Measurements from ENCODE around the gene ALPI.
"Not testable (repeated sequence)": the region's sequence is repeated elsewhere in the genome, so short reads cannot be mapped to it uniquely, and the experiment has no call there.

Gene ALPI

GRCh38 chr2:232440220-232441018 lies 15.5 kb upstream of the ALPI start:
- not testable (repeated sequence) for H3K4me3 ChIP-seq (ENCODE audit: low read length); H2AFZ ChIP-seq (ENCODE audit: low read depth, low read length); H3K4me1 ChIP-seq (ENCODE audit: insufficient read depth, low read length); H3K36me3 ChIP-seq (ENCODE audit: insufficient read depth, low read length); H3K9me3 ChIP-seq (ENCODE audit: low read length)
- peaks cover 14% of the 10 kb centered on the region for H3K27me3 ChIP-seq (ENCODE audit: insufficient read depth, low read length)

DNA sequence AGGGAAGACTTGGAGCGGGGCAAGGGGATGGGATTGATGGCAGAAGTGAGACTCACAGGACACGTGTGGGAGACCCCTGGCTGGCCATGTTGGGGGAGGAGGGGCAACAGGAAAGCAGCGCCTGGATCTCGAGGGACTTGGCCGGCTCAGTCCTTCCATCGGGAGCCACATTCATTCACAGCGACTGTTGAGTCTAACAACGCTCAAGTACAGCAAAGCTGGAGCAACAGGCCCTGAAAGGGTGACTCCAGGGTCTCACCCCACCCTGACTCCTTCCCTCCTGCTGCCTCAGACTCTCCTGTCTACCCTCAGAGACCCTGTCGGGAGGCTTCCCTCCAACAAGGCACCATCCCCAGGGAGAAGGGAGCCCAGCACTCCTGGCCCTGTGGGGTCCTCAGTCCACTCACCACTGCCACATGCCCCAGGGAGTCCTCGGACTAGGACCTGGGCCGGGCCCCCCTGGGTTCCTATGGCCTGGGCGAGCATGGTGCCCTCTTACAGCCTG lies 14.8 kb upstream of the ALPI start:
- Histone ChIP-seq H3K4me1 (ENCODE audit: insufficient read depth, low read length) (peaks cover 2% of the 10 kb centered on the region), H3K4me3 (ENCODE audit: low read length) (no peak overlapping the region), H3K9me3 (ENCODE audit: low read length) (no peaks in the 10 kb centered on the region), H2AFZ (ENCODE audit: low read depth, low read length) (no peak overlapping the region), H3K36me3 (ENCODE audit: insufficient read depth, low read length) (no peaks in the 10 kb centered on the region), H3K27me3 (ENCODE audit: insufficient read depth, low read length) (peaks cover 14% of the 10 kb centered on the region)

DNA sequence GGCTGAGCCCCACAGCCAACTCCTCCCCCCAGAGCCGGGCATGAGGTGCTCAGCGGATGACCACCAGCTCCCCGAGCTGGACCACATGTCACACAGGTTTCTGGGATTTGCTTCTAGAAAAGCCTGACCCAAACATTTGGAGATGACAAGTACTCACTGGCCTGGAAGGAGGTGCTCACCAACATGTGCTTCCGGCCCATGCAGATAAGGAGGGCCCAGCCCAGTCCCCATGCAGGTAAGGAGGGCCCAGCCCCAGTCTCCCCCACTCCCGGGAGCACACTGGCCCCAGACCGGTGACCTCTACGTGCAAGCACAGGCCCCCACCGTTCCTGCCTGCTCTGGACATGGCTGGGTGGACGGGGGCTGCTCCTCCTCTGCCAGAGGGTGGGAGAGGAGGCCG lies 14.0 kb upstream of the ALPI start:
- not testable (repeated sequence) for H3K9me3 ChIP-seq (ENCODE audit: low read length); H3K4me3 ChIP-seq (ENCODE audit: low read length); H2AFZ ChIP-seq (ENCODE audit: low read depth, low read length); H3K36me3 ChIP-seq (ENCODE audit: insufficient read depth, low read length); H3K4me1 ChIP-seq (ENCODE audit: insufficient read depth, low read length)
- H3K27me3 ChIP-seq (ENCODE audit: insufficient read depth, low read length), result peaks cover 14% of the 10 kb centered on the region

DNA sequence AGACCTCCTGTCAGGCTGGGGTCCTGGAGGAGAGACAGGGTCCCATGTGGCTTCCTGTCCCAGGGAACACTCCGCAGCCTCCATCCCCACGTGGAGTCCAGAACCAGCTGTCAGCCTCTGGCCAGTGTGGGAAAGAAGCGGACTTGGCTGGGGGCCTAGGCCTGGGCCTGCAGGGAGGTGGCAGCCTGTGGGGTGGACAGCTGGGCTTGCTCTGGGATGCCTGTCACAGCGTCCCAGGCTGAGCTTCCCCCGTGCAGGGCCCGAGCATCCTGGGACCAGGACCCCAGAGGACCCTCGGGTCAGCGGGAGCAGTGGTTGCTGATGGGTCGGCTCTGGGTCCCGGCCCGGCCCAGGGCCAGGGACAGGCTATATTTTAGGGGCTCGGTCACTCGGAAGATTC lies 13.5 kb upstream of the ALPI start:
- not testable (repeated sequence) for H3K4me3 ChIP-seq (ENCODE audit: low read length); H3K9me3 ChIP-seq (ENCODE audit: low read length); H2AFZ ChIP-seq (ENCODE audit: low read depth, low read length); H3K36me3 ChIP-seq (ENCODE audit: insufficient read depth, low read length)
- Histone ChIP-seq H3K4me1 (ENCODE audit: insufficient read depth, low read length) (peaks cover 13% of the 10 kb centered on the region), H3K27me3 (ENCODE audit: insufficient read depth, low read length) (peaks cover 16% of the 10 kb centered on the region)

- H2AFZ ChIP-seq (ENCODE audit: low read depth, low read length); H3K4me3 ChIP-seq (ENCODE audit: low read length); H3K9me3 ChIP-seq (ENCODE audit: low read length); H3K36me3 ChIP-seq (ENCODE audit: insufficient read depth, low read length): not testable (repeated sequence)
- H3K27me3 ChIP-seq (ENCODE audit: insufficient read depth, low read length), result peaks cover 15% of the 10 kb centered on the region
- peaks cover 19% of the 10 kb centered on the region for H3K4me1 ChIP-seq (ENCODE audit: insufficient read depth, low read length)
These were observed 12.9 kb upstream of the ALPI start for GRCh38 chr2:232443047-232443446.

GRCh38 chr2:232443669-232444408 lies 12.1 kb upstream of the ALPI start:
- not testable (repeated sequence) for H3K4me3 ChIP-seq (ENCODE audit: low read length)

GRCh38 chr2:232444409-232445148 lies 11.4 kb upstream of the ALPI start:
- no peaks in the 10 kb centered on the region for H3K36me3 ChIP-seq (ENCODE audit: insufficient read depth, low read length)
- H3K27me3 ChIP-seq (ENCODE audit: insufficient read depth, low read length), result peaks cover 12% of the 10 kb centered on the region
- no peaks in the 10 kb centered on the region for H3K9me3 ChIP-seq (ENCODE audit: low read length)
- H2AFZ ChIP-seq (ENCODE audit: low read depth, low read length), result no peak overlapping the region
- H3K4me1 ChIP-seq (ENCODE audit: insufficient read depth, low read length), result peaks cover 22% of the 10 kb centered on the region
- H3K4me3 ChIP-seq (ENCODE audit: low read length), result no peak overlapping the region

More at GRCh38 chr2:232443669-232444408, 12.1 kb upstream of the ALPI start:
- H3K27me3 ChIP-seq (ENCODE audit: insufficient read depth, low read length), result peaks cover 11% of the 10 kb centered on the region
- not testable (repeated sequence) for H3K36me3 ChIP-seq (ENCODE audit: insufficient read depth, low read length); H3K9me3 ChIP-seq (ENCODE audit: low read length); H2AFZ ChIP-seq (ENCODE audit: low read depth, low read length)
- H3K4me1 ChIP-seq (ENCODE audit: insufficient read depth, low read length), result peaks cover 22% of the 10 kb centered on the region

DNA sequence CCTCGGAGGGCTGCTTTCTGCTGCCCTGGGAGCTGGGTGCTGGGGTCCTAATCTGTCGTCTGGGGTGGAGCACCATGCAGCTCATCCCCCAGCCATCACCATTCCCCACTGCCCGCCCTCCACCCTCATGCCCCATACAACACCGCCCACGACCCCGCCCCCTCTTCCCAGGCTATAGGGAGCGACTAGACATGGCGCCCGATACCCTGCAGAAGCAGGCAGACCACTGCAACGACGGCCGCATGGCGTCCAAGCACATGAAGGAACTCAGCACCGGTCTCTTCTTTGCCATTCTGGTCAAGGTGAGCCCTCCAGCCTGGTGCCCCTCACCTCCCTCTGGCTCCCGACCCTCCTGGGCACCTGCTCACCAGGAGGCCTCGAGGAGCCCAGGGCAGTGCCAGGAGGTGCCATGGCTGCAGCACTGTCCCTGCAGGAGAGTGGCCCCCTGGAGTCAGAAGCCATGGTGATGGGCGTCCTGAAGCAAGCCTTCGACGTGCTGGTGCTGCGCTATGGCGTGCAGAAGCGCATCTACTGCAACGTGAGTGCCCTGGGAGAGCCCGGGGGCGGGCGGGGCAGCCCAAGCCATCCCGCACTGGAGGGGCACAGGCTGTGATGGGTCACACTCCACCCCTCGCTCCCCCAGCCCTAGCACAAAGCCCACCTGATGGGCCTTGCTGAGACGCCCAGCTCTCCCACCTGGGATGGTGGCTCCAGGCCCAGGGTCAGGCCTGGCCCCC lies 10.6 kb upstream of the ALPI start:
- H3K36me3 ChIP-seq (ENCODE audit: insufficient read depth, low read length); H3K4me3 ChIP-seq (ENCODE audit: low read length); H3K9me3 ChIP-seq (ENCODE audit: low read length); H2AFZ ChIP-seq (ENCODE audit: low read depth, low read length): not testable (repeated sequence)
- Histone ChIP-seq H3K4me1 (ENCODE audit: insufficient read depth, low read length) (peaks cover 20% of the 10 kb centered on the region), H3K27me3 (ENCODE audit: insufficient read depth, low read length) (peaks cover 19% of the 10 kb centered on the region)

GRCh38 chr2:232446266-232446777 lies 9.6 kb upstream of the ALPI start:
- Histone ChIP-seq H3K27me3 (ENCODE audit: insufficient read depth, low read length) (peaks cover 18% of the 10 kb centered on the region), H3K4me1 (ENCODE audit: insufficient read depth, low read length) (peaks cover 20% of the 10 kb centered on the region)
- not testable (repeated sequence) for H3K4me3 ChIP-seq (ENCODE audit: low read length); H2AFZ ChIP-seq (ENCODE audit: low read depth, low read length); H3K36me3 ChIP-seq (ENCODE audit: insufficient read depth, low read length); H3K9me3 ChIP-seq (ENCODE audit: low read length)

GRCh38 chr2:232447091-232447620 lies 8.8 kb upstream of the ALPI start:
- no peak overlapping the region for H2AFZ ChIP-seq (ENCODE audit: low read depth, low read length)
- peaks cover 12% of the 10 kb centered on the region for H3K27me3 ChIP-seq (ENCODE audit: insufficient read depth, low read length)
- H3K9me3 ChIP-seq (ENCODE audit: low read length), result no peaks in the 10 kb centered on the region
- peaks cover 20% of the 10 kb centered on the region for H3K4me1 ChIP-seq (ENCODE audit: insufficient read depth, low read length)
- H3K36me3 ChIP-seq (ENCODE audit: insufficient read depth, low read length), result no peaks in the 10 kb centered on the region
- no peak overlapping the region for H3K4me3 ChIP-seq (ENCODE audit: low read length)

DNA sequence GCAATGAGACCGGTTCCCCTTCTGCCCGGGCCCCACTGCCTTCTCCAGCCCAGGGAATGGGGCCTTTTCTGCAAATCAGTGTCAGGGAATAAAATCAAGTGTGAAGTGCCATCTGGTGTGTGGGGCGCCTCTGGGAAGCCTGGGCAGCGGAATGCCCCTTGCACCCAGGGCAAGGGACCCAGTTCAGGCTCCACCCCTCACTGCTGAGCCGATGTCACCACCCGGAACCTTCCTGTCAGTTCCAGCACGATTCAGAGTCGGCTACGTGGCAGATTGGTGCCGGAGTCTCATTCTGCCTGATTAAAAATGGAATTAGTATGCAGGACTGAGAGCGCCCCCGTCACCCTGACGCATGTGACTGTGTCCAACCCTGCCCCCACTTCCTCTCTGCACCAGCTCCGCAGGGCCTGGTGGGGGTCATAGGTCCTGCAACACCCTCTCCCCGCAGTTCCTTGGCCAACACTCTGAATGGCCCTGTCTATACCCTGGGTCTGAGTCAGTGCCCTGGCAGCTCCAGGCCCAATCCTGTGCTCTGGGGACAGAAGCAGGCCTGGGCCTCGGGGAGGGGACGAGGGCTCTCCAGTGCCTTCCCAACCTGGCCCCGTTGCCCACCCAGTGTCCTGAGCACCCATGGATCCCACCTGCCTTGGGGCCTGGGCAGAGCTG lies 8.2 kb upstream of the ALPI start:
- peaks cover 20% of the 10 kb centered on the region for H3K4me1 ChIP-seq (ENCODE audit: insufficient read depth, low read length)
- H3K27me3 ChIP-seq (ENCODE audit: insufficient read depth, low read length), result peaks cover 12% of the 10 kb centered on the region
- peak overlapping the region; percentile 20 for H3K4me3 ChIP-seq (ENCODE audit: low read length)
- H3K9me3 ChIP-seq (ENCODE audit: low read length), result no peaks in the 10 kb centered on the region
- peak overlapping the region; percentile 31 for H2AFZ ChIP-seq (ENCODE audit: low read depth, low read length)
- H3K36me3 ChIP-seq (ENCODE audit: insufficient read depth, low read length), result no peaks in the 10 kb centered on the region

- H2AFZ ChIP-seq (ENCODE audit: low read depth, low read length), result peak overlapping the region; percentile 31
- peaks cover 20% of the 10 kb centered on the region for H3K4me1 ChIP-seq (ENCODE audit: insufficient read depth, low read length)
- peak overlapping the region; percentile 20 for H3K4me3 ChIP-seq (ENCODE audit: low read length)
- H3K9me3 ChIP-seq (ENCODE audit: low read length), result no peaks in the 10 kb centered on the region
- no peaks in the 10 kb centered on the region for H3K36me3 ChIP-seq (ENCODE audit: insufficient read depth, low read length)
- peaks cover 16% of the 10 kb centered on the region for H3K27me3 ChIP-seq (ENCODE audit: insufficient read depth, low read length)
These were observed 7.7 kb upstream of the ALPI start for GRCh38 chr2:232448304-232448690.
